GM19438 (cell line): ENCODE results near the gene OPCML.

Source experiments
- ATAC-seq: cut with Tn5 transposase; IDR thresholded peaks from one replicate; pipeline ENCODE4 v1.9.1; 2021; ENCODE audit warnings: low read depth; ENCODE audit not compliant: unreplicated experiment

OPCML gene

GRCh38 chr11:133048270-133048669, 484.0 kb downstream of the OPCML start:
- ATAC-seq = no peak

- ATAC-seq = no peak
Measured at GRCh38 chr11:133047771-133048115, 484.6 kb downstream of the OPCML start.

- no peak for ATAC-seq
Measured at GRCh38 chr11:133047036-133047770, 485.1 kb downstream of the OPCML start.

GRCh38 chr11:133046252-133046651, 486.0 kb downstream of the OPCML start:
- no peak for ATAC-seq

GRCh38 chr11:133041928-133042882, 490.1 kb downstream of the OPCML start:
- no peak for ATAC-seq

- ATAC-seq = no peak
Measured at GRCh38 chr11:133041181-133041580, 491.1 kb downstream of the OPCML start.

- ATAC-seq = no peak
Measured at GRCh38 chr11:133040289-133040900, 491.9 kb downstream of the OPCML start.

GRCh38 chr11:133038850-133039249, 493.5 kb downstream of the OPCML start:
- ATAC-seq = no peak

GRCh38 chr11:133034929-133035328, 497.4 kb downstream of the OPCML start:
- ATAC-seq = no peak

GRCh38 chr11:133029107-133029506, 503.2 kb downstream of the OPCML start:
- ATAC-seq = no peak

GRCh38 chr11:133026952-133027351, 505.3 kb downstream of the OPCML start:
- no peak for ATAC-seq

- no peak for ATAC-seq
Measured at GRCh38 chr11:133024301-133024700, 508.0 kb downstream of the OPCML start.

- no peak for ATAC-seq
Measured at GRCh38 chr11:133023232-133023631, 509.1 kb downstream of the OPCML start.

- ATAC-seq = no peak
Measured at GRCh38 chr11:133021553-133021952, 510.7 kb downstream of the OPCML start.

GRCh38 chr11:133020372-133020714, 512.0 kb downstream of the OPCML start:
- ATAC-seq = no peak

- ATAC-seq = no peak
Measured at GRCh38 chr11:133019545-133020371, 512.5 kb downstream of the OPCML start.

- ATAC-seq = no peak
Measured at GRCh38 chr11:133015457-133015856, 516.8 kb downstream of the OPCML start.

GRCh38 chr11:133014337-133014736, 518.0 kb downstream of the OPCML start:
- ATAC-seq = no peak

- ATAC-seq = no peak
Measured at GRCh38 chr11:133012803-133013202, 519.5 kb downstream of the OPCML start.

- no peak for ATAC-seq
Measured at GRCh38 chr11:133011604-133012003, 520.7 kb downstream of the OPCML start.
